IMR-90 (cell line): ENCODE measurements around the gene PLEKHH2. TPM values are rescaled to one million over a fixed set of nuclear protein-coding genes. Genes with fewer than 3 reads are reported as not detected.

Experiments used
- ATAC-seq: fragments of 200-7000 bp; cut with Tn5 transposase; 2 replicates; pipeline ENCODE4 v1.9.1; 2020; ENCODE audit warnings: low read depth, mild to moderate bottlenecking, moderate library complexity
- BruUV-seq: library from RNA; stranded (reverse); fragments of 400-500 nt; replicated peaks from 2 replicates; lab custom pipeline; 2021; lab: Mats Ljungman, UMichigan
- CTCF ChIA-PET: fragments of 300-600 bp; formaldehyde crosslinking; extraction: SDS; loops from one replicate; lab custom pipeline; 2021; ENCODE audit warnings: antibody characterized with exemption; lab: Yijun Ruan, JAX
- POLR2A ChIA-PET: fragments of 300-600 bp; sonication (Branson Sonifier 250); formaldehyde crosslinking; loops from one replicate; lab custom pipeline; 2022; ENCODE audit warnings: antibody characterized with exemption; ENCODE audit not compliant: unreplicated experiment; lab: Charles Lee
- DNase-seq: peaks from one replicate; pipeline ENCODE4 v3.0.0; 2013
- H2AFZ ChIP-seq: replicated peaks from 2 replicates; pipeline ENCODE3; 2013; ENCODE audit warnings: low read length, mild to moderate bottlenecking; ENCODE audit not compliant: poor library complexity
- H2AK5ac ChIP-seq: 2 replicates; pipeline ENCODE4 v1.6.1; 2013; ENCODE audit warnings: low read depth, low read length, inconsistent platforms
- H2AK9ac ChIP-seq: replicated peaks from 2 replicates; pipeline ENCODE3; 2013; ENCODE audit warnings: mild to moderate bottlenecking, low read depth, low read length, moderate library complexity; ENCODE audit not compliant: poor library complexity
- H2BK120ac ChIP-seq: 2 replicates; pipeline ENCODE4 v1.6.1; 2013; ENCODE audit warnings: low read depth, low read length, inconsistent platforms
- H2BK15ac ChIP-seq: 3 replicates; pipeline ENCODE4 v1.6.1; 2013; ENCODE audit warnings: low read depth, low read length, inconsistent platforms
- H2BK20ac ChIP-seq: 2 replicates; pipeline ENCODE4 v1.6.1; 2013; ENCODE audit warnings: low read depth, mild to moderate bottlenecking, inconsistent platforms, low read length, moderate library complexity
- H2BK5ac ChIP-seq: 2 replicates; pipeline ENCODE4 v1.6.1; 2013; ENCODE audit warnings: mild to moderate bottlenecking, low read depth, low read length, inconsistent platforms; ENCODE audit not compliant: poor library complexity, severe bottlenecking
- H3K14ac ChIP-seq: replicated peaks from 2 replicates; pipeline ENCODE4 v1.6.1; 2013; ENCODE audit warnings: low read depth, low read length, inconsistent platforms
- H3K18ac ChIP-seq: 2 replicates; pipeline ENCODE4 v1.6.1; 2013; ENCODE audit warnings: low read depth, low read length, control low read depth
- H3K23ac ChIP-seq: 2 replicates; pipeline ENCODE4 v1.6.1; 2013; ENCODE audit warnings: low read depth, low read length, inconsistent platforms
- H3K27ac ChIP-seq: 2 replicates; pipeline ENCODE4 v1.5.1; 2013; ENCODE audit warnings: mild to moderate bottlenecking, control low read depth, low read length; ENCODE audit not compliant: insufficient read depth
- H3K27me3 ChIP-seq: 2 replicates; pipeline ENCODE4 v1.6.1; 2013; ENCODE audit warnings: low read length; ENCODE audit not compliant: control insufficient read depth, insufficient read depth
- H3K36me3 ChIP-seq: 2 replicates; pipeline ENCODE4 v1.6.1; 2013; ENCODE audit warnings: low read length, mixed read lengths; ENCODE audit not compliant: control insufficient read depth, insufficient read depth
- H3K4ac ChIP-seq: 2 replicates; pipeline ENCODE4 v1.6.1; 2013; ENCODE audit warnings: low read depth, low read length, inconsistent platforms
- H3K4me1 ChIP-seq: 2 replicates; pipeline ENCODE4 v1.6.1; 2013; ENCODE audit warnings: low read length, mixed read lengths; ENCODE audit not compliant: control insufficient read depth, insufficient read depth
- H3K4me2 ChIP-seq: 2 replicates; pipeline ENCODE4 v1.6.1; 2013; ENCODE audit warnings: low read depth, mild to moderate bottlenecking, control low read depth, low read length, moderate library complexity
- H3K4me3 ChIP-seq: 2 replicates; pipeline ENCODE4 v1.5.1; 2013; ENCODE audit warnings: low read depth, mild to moderate bottlenecking, control low read depth, low read length, moderate library complexity; ENCODE audit not compliant: insufficient read depth
- H3K56ac ChIP-seq: 2 replicates; pipeline ENCODE4 v1.6.1; 2013; ENCODE audit warnings: low read length, inconsistent platforms; ENCODE audit not compliant: insufficient read depth; ENCODE audit errors: extremely low read depth
- H3K79me1 ChIP-seq, 2 experiments: 2 replicates each; pipeline ENCODE4 v1.6.1; 2013; ENCODE audit warnings: low read length in 2 of 2, inconsistent platforms in 1 of 2, low read depth in 1 of 2
- H3K9ac ChIP-seq: 2 replicates; pipeline ENCODE4 v1.6.1; 2013; ENCODE audit warnings: low read depth, low read length, control low read depth
- H3K9me1 ChIP-seq: 2 replicates; pipeline ENCODE4 v1.6.1; 2013; ENCODE audit warnings: low read length, inconsistent platforms; ENCODE audit not compliant: insufficient read depth
- H3K9me3 ChIP-seq: 2 replicates; pipeline ENCODE4 v1.6.1; 2013; ENCODE audit warnings: low read length; ENCODE audit not compliant: control insufficient read depth, insufficient read depth
- H4K20me1 ChIP-seq: 2 replicates; pipeline ENCODE4 v1.6.1; 2013; ENCODE audit warnings: low read length, inconsistent platforms; ENCODE audit not compliant: insufficient read depth
- H4K5ac ChIP-seq: 2 replicates; pipeline ENCODE4 v1.6.1; 2013; ENCODE audit warnings: mild to moderate bottlenecking, low read depth, low read length, control low read depth
- H4K8ac ChIP-seq, 2 experiments: 2 replicates each; pipeline ENCODE4 v1.6.1; 2013; ENCODE audit warnings: low read depth in 2 of 2, low read length in 2 of 2, control low read depth in 1 of 2, inconsistent platforms in 1 of 2
- H4K91ac ChIP-seq: 2 replicates; pipeline ENCODE4 v1.6.1; 2013; ENCODE audit warnings: low read depth, low read length, inconsistent platforms; ENCODE audit not compliant: insufficient read depth
- MAZ ChIP-seq: IDR thresholded peaks from 2 replicates; pipeline ENCODE4 v1.6.1; 2012; ENCODE audit warnings: low read depth, mild to moderate bottlenecking, low read length, improper control_type of control experiment, moderate library complexity, borderline replicate concordance
- RAD21 ChIP-seq: IDR thresholded peaks from 2 replicates; pipeline ENCODE4 v1.6.1; 2012; ENCODE audit warnings: low read length, improper control_type of control experiment
- RCOR1 ChIP-seq: IDR thresholded peaks from 2 replicates; pipeline ENCODE4 v1.6.1; 2012; ENCODE audit warnings: mild to moderate bottlenecking, low read length, improper control_type of control experiment; ENCODE audit not compliant: insufficient replicate concordance
- RFX5 ChIP-seq: IDR thresholded peaks from 2 replicates; pipeline ENCODE4 v1.8.0; 2012; ENCODE audit warnings: low read depth, mild to moderate bottlenecking, low read length, moderate library complexity
- WGBS, 2 experiments: methylation state at CpG; one replicate each; pipeline versions ENCODE4 v1.1.5 to v1.1.7; 2013; ENCODE audit warnings: missing lambda C conversion rate in 2 of 2; ENCODE audit not compliant: insufficient read length in 1 of 2; ENCODE audit errors: extremely low coverage in 2 of 2; 5-methylcytosine and 5-hydroxymethylcytosine counted together
- dilution Hi-C: fragments of 300-500 bp; cut with HindIII; formaldehyde crosslinking; loops from one replicate; pipeline ENCODE4 v1.14.3; 2018; ENCODE audit warnings: low sequenced_read_pairs; ENCODE audit not compliant: unreplicated experiment
- in situ Hi-C: fragments of 300-500 bp; cut with MboI; formaldehyde crosslinking; loops from 3 replicates; pipeline ENCODE4 v1.14.3; 2019; ENCODE audit warnings: low sequenced_read_pairs, inconsistent platforms, mixed read lengths
- intact Hi-C: fragments of 100-400 bp; cut with micrococcal nuclease; formaldehyde crosslinking; loops from 2 replicates; pipeline ENCODE4 v1.10.0; 2022
- microRNA-seq, 2 experiments: library from miRNA; stranded (forward) in 1 of 2; unstranded in 1 of 2; fragments of 10-50 nt in 1 of 2; fragments of <30 nt in 1 of 2; gene quantifications in 1 of 2; microRNA quantifications in 1 of 2; one replicate each; pipeline versions ENCODE3 to v1.1.0; 2013 to 2020; ENCODE audit not compliant: insufficient read depth in 1 of 2, insufficient read length in 1 of 2, unreplicated experiment in 1 of 2
- polyA plus RNA-seq, 3 experiments: library from polyadenylated mRNA; depleted of rRNA; stranded (reverse); fragments of >200 nt; gene quantifications; 2 replicates each; pipeline ENCODE4 v1.2.3, GENCODE V29; 2012; ENCODE audit warnings: low replicate concordance in 1 of 3
- small RNA-seq, 5 experiments: library from RNA; depleted of rRNA; stranded (forward); fragments of <200 nt; gene quantifications; one replicate each; pipeline ENCODE3, GENCODE V24; 2012
- total RNA-seq: library from RNA; depleted of rRNA; stranded (reverse); fragments of >200 nt; gene quantifications from 2 replicates; pipeline ENCODE4 v1.2.3, GENCODE V29; 2012; rRNA removed
- TF ChIP-seq, protein P1 (sequence below): fragments of 150-350 bp; IDR thresholded peaks from 2 replicates; pipeline ENCODE4 v1.6.1; 2016; ENCODE audit warnings: low read depth, mild to moderate bottlenecking, low read length, moderate library complexity, borderline replicate concordance

PLEKHH2 gene
- total and polyA plus RNA-seq, 2 of the 4 experiments (the other 2 are of a cell fraction): 2.0 to 3.3 TPM

DNA sequence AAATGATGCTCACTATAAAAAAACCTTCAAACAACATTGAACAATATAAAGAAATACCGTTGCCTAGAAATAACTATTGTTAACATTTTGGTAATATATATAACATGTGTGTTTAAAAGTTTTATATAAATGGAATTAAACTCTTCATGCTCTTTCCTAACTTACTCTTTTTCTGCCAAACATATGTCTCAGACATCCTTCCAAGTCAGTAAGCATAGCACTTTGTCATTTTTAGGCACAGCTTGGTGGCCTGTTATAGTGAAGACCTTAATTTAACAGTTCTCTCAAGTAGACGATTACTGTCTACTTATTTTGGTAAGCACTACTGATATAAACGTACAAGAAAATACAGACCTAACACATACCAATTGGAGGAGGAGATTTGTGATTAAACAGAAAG, 177.7 kb downstream of the PLEKHH2 start:
- H3K27me3 ChIP-seq: no peaks in the 10 kb centered on the region
- no peak overlapping the region for H3K56ac ChIP-seq
- no peak overlapping the region for H2BK20ac ChIP-seq
- intact Hi-C loops: no loop called here
- H3K36me3 ChIP-seq: no peaks in the 10 kb centered on the region
- no peak overlapping the region for H2BK15ac ChIP-seq
- no TSS peak for BruUV-seq
- H3K9me1 ChIP-seq: no peaks in the 10 kb centered on the region
- H3K4me2 ChIP-seq: no peak overlapping the region
- H3K4ac ChIP-seq: no peak overlapping the region
- dilution Hi-C loops: no loop called here
- no peak overlapping the region for H3K23ac ChIP-seq
- H3K79me1 ChIP-seq: no peaks in the 10 kb centered on the region
- no peak for DNase-seq
- no peak overlapping the region for H3K18ac ChIP-seq
- no peak overlapping the region for H2AK9ac ChIP-seq
- H3K9me3 ChIP-seq: no peaks in the 10 kb centered on the region
- no peaks in the 10 kb centered on the region for H4K20me1 ChIP-seq
- H2BK5ac ChIP-seq: no peak overlapping the region
- in situ Hi-C loops: no loop called here
- H4K8ac ChIP-seq: no peak overlapping the region
- H3K4me3 ChIP-seq: no peak overlapping the region
- H3K4me1 ChIP-seq: no peaks in the 10 kb centered on the region
- H3K9ac ChIP-seq: no peak overlapping the region
- no peak overlapping the region for H3K27ac ChIP-seq
- ChIA-PET POLR2A (no interaction called here), CTCF (no interaction called here)
- H4K91ac ChIP-seq: no peak overlapping the region
- TF ChIP-seq RCOR1 (no peak), RFX5 (no peak), RAD21 (no peak), MAZ (no peak)
- TF ChIP-seq, protein P1, sequence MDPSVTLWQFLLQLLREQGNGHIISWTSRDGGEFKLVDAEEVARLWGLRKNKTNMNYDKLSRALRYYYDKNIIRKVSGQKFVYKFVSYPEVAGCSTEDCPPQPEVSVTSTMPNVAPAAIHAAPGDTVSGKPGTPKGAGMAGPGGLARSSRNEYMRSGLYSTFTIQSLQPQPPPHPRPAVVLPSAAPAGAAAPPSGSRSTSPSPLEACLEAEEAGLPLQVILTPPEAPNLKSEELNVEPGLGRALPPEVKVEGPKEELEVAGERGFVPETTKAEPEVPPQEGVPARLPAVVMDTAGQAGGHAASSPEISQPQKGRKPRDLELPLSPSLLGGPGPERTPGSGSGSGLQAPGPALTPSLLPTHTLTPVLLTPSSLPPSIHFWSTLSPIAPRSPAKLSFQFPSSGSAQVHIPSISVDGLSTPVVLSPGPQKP: no peak
- no peak overlapping the region for H4K5ac ChIP-seq
- no peak overlapping the region for H2AK5ac ChIP-seq
- WGBS, 2 experiments: no CpG with 5 or more reads among the region's 3 CpGs
- no peak for ATAC-seq
- H3K14ac ChIP-seq: no peak overlapping the region
- no peak overlapping the region for H2AFZ ChIP-seq
- H2BK120ac ChIP-seq: no peak overlapping the region

Small RNAs within 50 kb of the gene (microRNA-seq; reads per million reads assigned to microRNA genes)
- not detected for gene RF00019 (ENCODE audit: insufficient read depth, insufficient read length)
- gene RN7SKP66 (ENCODE audit: insufficient read depth, insufficient read length): not detected

Small RNAs within 50 kb of the gene (small RNA-seq; reads per million reads assigned to genes)
- gene RF00019: 0 reads per million in 5 experiments
- gene RN7SKP66: 0 reads per million in 5 experiments

Other genes with a start within 250 kb of the PLEKHH2 start
- gene THADA, start 41.2 kb upstream of the PLEKHH2 start, total RNA-seq: 21.3 and 22.8 TPM in 2 replicates
- 10.5 and 13.5 TPM in 2 replicates for gene THADA, start 41.2 kb upstream of the PLEKHH2 start, polyA plus RNA-seq (2012; rRNA removed)
- 0.28 and 0.36 TPM in 2 replicates for gene C1GALT1C1L, start 39.2 kb downstream of the PLEKHH2 start, total RNA-seq
- gene C1GALT1C1L, start 39.2 kb downstream of the PLEKHH2 start, polyA plus RNA-seq (2012; rRNA removed): 0.53 and 0.63 TPM in 2 replicates
- gene DYNC2LI1, start 136.8 kb downstream of the PLEKHH2 start, total RNA-seq: 5.2 and 11.7 TPM in 2 replicates
- gene DYNC2LI1, start 136.8 kb downstream of the PLEKHH2 start, polyA plus RNA-seq (2012; rRNA removed): 8.1 and 10.4 TPM in 2 replicates
- not detected in 2 replicates for gene ABCG5, start 201.6 kb downstream of the PLEKHH2 start, total RNA-seq
- not detected in 2 replicates for gene ABCG5, start 201.6 kb downstream of the PLEKHH2 start, polyA plus RNA-seq (2012; rRNA removed)
- not detected in 2 replicates for gene ABCG8, start 201.7 kb downstream of the PLEKHH2 start, total RNA-seq
- gene ABCG8, start 201.7 kb downstream of the PLEKHH2 start, polyA plus RNA-seq (2012; rRNA removed): not detected in 2 replicates